Testis (tissue), 3 donors: Measurements from ENCODE around the gene NRL. TPM values are rescaled to one million over a fixed set of nuclear protein-coding genes. Genes with fewer than 3 reads are reported as not detected.

Experiments
- DNase-seq: peaks from one replicate; pipeline ENCODE4 v3.0.0-alpha.2; 2019
- H3K27ac ChIP-seq, 2 donors: fragments of 200-600 bp; sonication (generic); one replicate each; pipeline ENCODE4 v1.5.1; 2019
- H3K27me3 ChIP-seq: fragments of 200-600 bp; sonication (generic); one replicate; pipeline ENCODE4 v1.5.1; 2019
- H3K36me3 ChIP-seq: fragments of 200-600 bp; sonication (generic); one replicate; pipeline ENCODE4 v1.5.1; 2017; ENCODE audit warnings: low read depth; ENCODE audit errors: missing control alignments
- H3K4me1 ChIP-seq: fragments of 200-600 bp; sonication (generic); one replicate; pipeline ENCODE4 v1.5.1; 2019
- H3K4me3 ChIP-seq, 2 donors: fragments of 200-600 bp; sonication (generic); one replicate each; pipeline ENCODE4 v1.5.1; 2017 to 2019
- H3K9me3 ChIP-seq: fragments of 200-600 bp; sonication (generic); one replicate; pipeline ENCODE4 v1.5.1; 2017
- CTCF ChIP-seq, 3 experiments: fragments of 450-650 bp in 2 of 3; fragments of 200-600 bp in 1 of 3; sonication (generic) in 1 of 3; IDR thresholded peaks; one replicate each; pipeline ENCODE4 v1.5.1; 2016 to 2019; ENCODE audit warnings: antibody characterized with exemption in 3 of 3, mild to moderate bottlenecking in 2 of 3, moderate library complexity in 1 of 3
- POLR2A ChIP-seq: fragments of 450-650 bp; IDR thresholded peaks from one replicate; pipeline ENCODE4 v1.6.1; 2017; ENCODE audit warnings: antibody characterized with exemption, mild to moderate bottlenecking, moderate library complexity
- WGBS, 2 donors: methylation state at CpG; one replicate each; pipeline ENCODE4 v1.1.5; 2018; 5-methylcytosine and 5-hydroxymethylcytosine counted together
- intact Hi-C: fragments of 100-400 bp; cut with DNase I; formaldehyde crosslinking; loops from one replicate; pipeline ENCODE4 v1.15.1; 2023; ENCODE audit warnings: low total_unique reads
- polyA plus RNA-seq: library from polyadenylated mRNA; stranded (reverse); fragments of 350-450 nt; fragmentation: Illumina TruSeq; extraction: RNeasy Lipid Tissue Mini Kit (QIAGEN cat#74804); gene quantifications from one replicate; pipeline ENCODE4 v1.2.3, GENCODE V29; 2014; ENCODE audit warnings: low read depth, low replicate concordance; ENCODE audit not compliant: insufficient read depth
- total RNA-seq, 2 donors: library from RNA; depleted of rRNA; stranded (reverse); fragments of >200 nt; gene quantifications; one replicate each; pipeline ENCODE4 v1.2.3, GENCODE V29; 2016

NRL gene
- total and polyA plus RNA-seq, 3 donors from 2014 or later: 6.6 to 8.3 (median 8.2) TPM

DNA sequence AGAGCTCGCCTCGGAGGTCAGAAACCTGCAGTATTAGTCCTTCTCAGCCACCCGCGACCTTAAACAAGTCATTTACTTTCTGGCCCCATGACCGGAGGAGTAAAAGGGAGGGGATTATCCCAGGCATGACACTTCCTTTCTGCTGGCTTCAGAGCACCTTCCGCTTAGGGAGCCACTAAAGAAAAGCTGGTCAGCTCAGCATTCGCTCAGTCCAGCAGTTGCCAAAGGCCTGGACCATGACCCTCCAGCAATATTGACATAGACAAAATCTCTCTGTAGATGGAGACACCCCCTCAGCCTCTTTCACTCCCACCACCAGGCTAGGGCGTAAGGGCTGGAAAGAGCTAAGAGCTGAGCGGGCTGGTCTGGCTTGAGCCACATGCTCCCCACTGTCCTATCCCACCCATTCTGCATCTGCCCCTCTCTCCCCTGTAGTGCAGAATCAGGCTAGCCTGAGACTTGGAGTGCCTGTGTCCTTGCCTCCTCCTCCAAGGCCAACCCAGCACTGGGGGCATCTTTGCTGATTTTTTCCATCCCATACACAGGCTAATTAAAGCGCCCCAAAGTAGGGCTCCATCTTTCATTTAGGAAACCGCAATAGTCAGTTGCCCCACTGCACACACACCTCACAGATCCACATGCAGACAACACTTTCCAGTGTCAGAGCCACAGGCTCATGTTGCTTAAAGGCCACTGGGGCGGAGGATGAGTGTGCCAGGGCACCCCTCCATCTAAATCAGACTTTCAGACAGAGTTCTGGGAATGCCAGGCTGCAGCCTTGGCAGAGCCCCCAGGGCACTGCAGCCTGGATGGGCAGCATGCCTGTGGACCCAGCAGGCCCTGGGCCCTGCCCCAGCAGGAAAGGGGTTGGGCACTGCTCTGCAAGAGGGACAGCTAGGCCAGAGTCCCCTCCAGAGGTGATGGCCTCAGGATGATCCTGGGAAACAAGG, 47.3 kb downstream of the NRL start:
- TF ChIP-seq POLR2A: no peak
- no peak for TF ChIP-seq CTCF (IDR thresholded peaks at IDR 0.05)
- no peaks in the 10 kb centered on the region for H3K36me3 ChIP-seq

DNA sequence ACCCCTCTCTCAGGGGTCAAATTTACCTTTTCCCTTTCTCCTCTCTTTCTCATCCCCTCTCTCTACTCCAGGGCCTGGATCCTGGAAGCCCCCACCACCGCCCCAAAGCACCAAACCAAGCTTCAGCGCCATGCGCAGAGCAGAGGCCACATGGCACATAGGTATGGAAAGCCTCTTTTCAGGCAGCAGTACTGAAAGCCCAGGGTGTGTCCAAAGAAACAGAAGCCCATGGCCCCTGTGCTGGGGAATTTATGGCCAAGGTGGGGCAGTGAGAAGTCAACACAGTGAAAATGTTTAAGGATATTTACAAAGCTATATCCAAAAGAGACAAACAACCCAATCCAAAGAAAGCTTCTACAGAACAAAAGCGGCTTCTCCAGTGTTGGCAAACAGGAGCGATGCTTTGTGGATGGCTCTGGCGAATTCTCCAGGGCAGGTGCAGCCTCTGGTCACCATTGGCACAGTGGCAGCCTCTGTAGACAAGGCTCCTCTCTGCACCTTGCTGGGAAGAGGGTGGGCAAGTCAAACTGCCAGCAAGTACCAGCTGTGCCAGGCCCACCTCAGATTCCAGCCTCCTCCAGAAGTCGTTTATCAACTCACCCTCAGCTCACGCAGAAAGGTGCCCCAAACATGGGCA, 48.1 kb downstream of the NRL start:
- H3K4me3 ChIP-seq: no peak overlapping the region
- no peaks in the 10 kb centered on the region for H3K27me3 ChIP-seq
- H3K36me3 ChIP-seq: no peaks in the 10 kb centered on the region
- intact Hi-C loops: no loop called here
- H3K9me3 ChIP-seq: no peaks in the 10 kb centered on the region
- H3K4me1 ChIP-seq: no peaks in the 10 kb centered on the region
- TF ChIP-seq CTCF (IDR thresholded peaks at IDR 0.05) (no peak), POLR2A (no peak)
- 92 to 95% methylated on average over 8 of the region's 8 CpGs for WGBS, 2 donors
- H3K27ac ChIP-seq: no peak overlapping the region
- DNase-seq: no peak

More for the DNA sequence above, 47.3 kb downstream of the NRL start:
- no peaks in the 10 kb centered on the region for H3K27me3 ChIP-seq
- no peaks in the 10 kb centered on the region for H3K9me3 ChIP-seq
- no peak overlapping the region for H3K27ac ChIP-seq
- no peaks in the 10 kb centered on the region for H3K4me1 ChIP-seq
- no peak overlapping the region for H3K4me3 ChIP-seq
- 91 to 94% methylated on average over 12 of the region's 12 CpGs for WGBS, 2 donors
- DNase-seq: no peak
- intact Hi-C loops: no loop called here

DNA sequence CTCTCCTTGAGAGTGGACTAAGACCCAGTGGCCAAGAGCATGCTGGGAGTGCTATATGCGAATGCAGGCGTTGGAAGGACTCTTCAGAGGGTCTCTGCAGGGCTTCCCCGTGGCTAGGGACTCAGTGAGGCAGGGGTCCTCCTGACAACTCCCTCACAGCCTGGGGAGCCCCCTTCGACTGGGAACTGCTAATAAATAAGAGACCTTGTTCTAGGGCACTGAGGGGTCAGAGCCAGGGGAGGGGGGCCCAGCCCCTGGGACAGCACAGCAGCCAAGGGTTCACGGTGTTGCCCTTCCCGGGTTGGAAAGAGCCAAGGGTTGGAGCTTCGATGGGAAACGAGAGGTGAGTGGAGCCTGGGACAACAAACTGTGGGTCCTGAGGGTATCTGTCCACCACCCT, 49.3 kb downstream of the NRL start:
- Histone ChIP-seq H3K4me3 (no peak overlapping the region), H3K36me3 (no peaks in the 10 kb centered on the region), H3K4me1 (no peaks in the 10 kb centered on the region), H3K9me3 (no peaks in the 10 kb centered on the region), H3K27ac (no peak overlapping the region), H3K27me3 (no peaks in the 10 kb centered on the region)
- 74 to 94% methylated on average over 4 to 8 of the region's 8 CpGs for WGBS, 2 donors
- DNase-seq: no peak
- no peak for TF ChIP-seq CTCF (IDR thresholded peaks at IDR 0.05)
- no peak for TF ChIP-seq POLR2A
- intact Hi-C loops: no loop called here

DNA sequence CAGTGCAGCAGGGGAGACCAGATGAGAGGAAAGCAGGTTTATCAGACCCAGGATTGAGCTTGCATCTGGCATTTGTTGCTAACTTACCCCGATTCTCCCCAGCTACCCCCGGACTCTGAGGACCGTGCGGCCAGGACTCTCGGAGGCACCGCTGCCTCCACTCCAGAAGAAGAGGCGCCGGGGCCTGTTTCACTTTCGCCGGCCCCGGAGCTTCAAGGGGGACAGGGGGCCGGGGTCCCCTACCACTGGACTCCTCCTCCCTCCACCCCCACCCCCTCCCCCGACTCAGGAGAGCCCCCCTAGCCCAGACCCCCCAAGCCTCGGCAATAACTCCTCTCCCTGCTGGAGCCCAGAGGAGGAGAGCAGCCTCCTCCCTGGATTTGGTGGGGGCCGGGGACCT, 49.9 kb downstream of the NRL start:
- TF ChIP-seq CTCF (IDR thresholded peaks at IDR 0.05) (no peak), POLR2A (no peak)
- H3K27me3 ChIP-seq: no peaks in the 10 kb centered on the region
- no peak overlapping the region for H3K4me3 ChIP-seq
- H3K9me3 ChIP-seq: no peaks in the 10 kb centered on the region
- H3K4me1 ChIP-seq: no peaks in the 10 kb centered on the region
- 88 to 92% methylated on average over 12 to 15 of the region's 15 CpGs for WGBS, 2 donors
- no peak for DNase-seq
- intact Hi-C loops: no loop called here
- no peak overlapping the region for H3K27ac ChIP-seq
- no peaks in the 10 kb centered on the region for H3K36me3 ChIP-seq
